Pancreas (tissue), 10 donors: Measurements from ENCODE around the gene IFNL1. TPM values are rescaled to one million over a fixed set of nuclear protein-coding genes. Genes with fewer than 3 reads are reported as not detected.

Experiments
- ATAC-seq, 4 donors: fragments of 200-7000 bp; cut with Tn5 transposase; one replicate each; pipeline versions ENCODE4 v1.8.0 to v1.9.1; 2020; ENCODE audit warnings: mild to moderate bottlenecking in 4 of 4, moderate library complexity in 4 of 4
- DNase-seq, 6 donors: peaks; one replicate each; pipeline ENCODE4 v3.0.0-alpha.2; 2020
- FAIRE-seq: peaks from 2 replicates; lab custom pipeline; 2012; peaks lifted over from hg19 to GRCh38; lab: Jason Lieb, UNC
- H3K27ac ChIP-seq, 4 donors: fragments of 200-600 bp; sonication (generic); 1 replicate in 3 of 4; 2 replicates in 1 of 4; pipeline versions ENCODE4 v1.5.0 to v1.8.0; 2020
- H3K27me3 ChIP-seq, 4 donors: fragments of 200-600 bp; one replicate each; pipeline ENCODE4 v1.8.0; 2021
- H3K36me3 ChIP-seq, 3 donors: fragments of 200-600 bp; sonication (generic) in 1 of 3; one replicate each; pipeline versions ENCODE4 v1.5.0 to v1.8.0; 2020 to 2021
- H3K4me1 ChIP-seq, 3 donors: fragments of 200-600 bp; one replicate each; pipeline ENCODE4 v1.8.0; 2021
- H3K4me3 ChIP-seq, 4 donors: fragments of 200-600 bp; sonication (generic) in 2 of 4; one replicate each; pipeline versions ENCODE4 v1.5.0 to v1.8.0; 2020 to 2021
- H3K9me3 ChIP-seq, 4 donors: fragments of 200-600 bp; one replicate each; pipeline ENCODE4 v1.8.0; 2021
- CTCF ChIP-seq, 4 donors: fragments of 200-600 bp; sonication (generic) in 3 of 4; IDR thresholded peaks; one replicate each; pipeline versions ENCODE4 v1.5.0 to v1.8.0; 2021; ENCODE audit warnings: antibody characterized with exemption in 4 of 4
- WGBS, 2 donors: extraction: QIAGEN DNeasy Blood & Tissue Kit; methylation state at CpG; one replicate each; pipeline ENCODE4 v1.1.7; 2013; 5-methylcytosine and 5-hydroxymethylcytosine counted together
- intact Hi-C, 3 donors: fragments of 100-400 bp; cut with DNase I; formaldehyde crosslinking; loops; one replicate each; pipeline versions ENCODE4 v1.11.1 to v1.14.2; 2022
- polyA plus RNA-seq, 2 donors: library from polyadenylated mRNA; stranded (reverse); fragments of 200-250 nt; gene quantifications; one replicate each; pipeline ENCODE4 v1.2.3, GENCODE V29; 2013
- total RNA-seq, 6 donors: library from RNA; stranded (reverse); fragmentation: NEBNext Ultra II Directional in 4 of 6; extraction: Animal tissue kit (Norgen Biotek cat#: 25700) in 4 of 6; gene quantifications; one replicate each; pipeline versions ENCODE4 v1.2.1 to v1.2.4, GENCODE V29; 2021 to 2023
- donor health status: healthy with polysubstance abuse.
- donor health status: DM: no; HTN: no; CAD: no; lungs with moderate emphysema.
- donor health status: DM: no; HTN: no; CAD: no.
- donor health status: control.
- donor health status: control.
- donor health status: Bipolar disorder and iron deficiency.
- donor health status: DM: yes; HTN: yes; CAD: no.
- donor health status: DM: no; HTN: no; CAD: no.
- donor health status: DM: no; HTN: no; CAD: no.
- donor health status: DM: yes; HTN: yes; CAD: no.

IFNL1 gene
- total and polyA plus RNA-seq, 8 donors, result not detected

DNA sequence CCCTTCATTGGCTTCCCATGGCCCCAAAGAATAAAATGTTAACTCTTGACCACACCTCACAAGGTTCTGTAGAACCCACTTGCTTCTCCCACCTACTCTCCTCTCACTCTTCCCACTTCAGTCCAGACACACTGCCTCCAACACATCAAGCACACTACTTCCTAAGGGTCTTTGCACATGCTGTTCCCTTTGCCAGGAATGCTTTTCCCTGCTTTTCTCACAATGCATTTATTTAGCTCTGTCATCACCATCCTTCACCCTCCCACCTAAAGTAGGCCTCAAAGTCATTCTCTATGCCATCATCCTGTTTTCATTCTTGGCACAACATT, 7.9 kb downstream of the IFNL1 start:
- no peak for TF ChIP-seq CTCF (IDR thresholded peaks at IDR 0.05)
- no peaks in the 10 kb centered on the region for H3K27me3 ChIP-seq
- no peak overlapping the region for H3K4me3 ChIP-seq
- H3K9me3 ChIP-seq, result no peaks in the 10 kb centered on the region
- ATAC-seq, result no peak
- H3K4me1 ChIP-seq, result no peaks in the 10 kb centered on the region
- H3K36me3 ChIP-seq, result no peaks in the 10 kb centered on the region
- intact Hi-C loops, result no loop called here
- H3K27ac ChIP-seq, result no peak overlapping the region
- FAIRE-seq, result no peak
- no peak for DNase-seq

- no peak overlapping the region for H3K4me3 ChIP-seq
- no peaks in the 10 kb centered on the region for H3K4me1 ChIP-seq
- no peaks in the 10 kb centered on the region for H3K9me3 ChIP-seq
- FAIRE-seq (no peak), ATAC-seq (no peak), DNase-seq (no peak)
- 53 to 56% methylated on average over 6 of the region's 6 CpGs for WGBS, 2 donors
- H3K36me3 ChIP-seq, result no peaks in the 10 kb centered on the region
- no peak overlapping the region for H3K27ac ChIP-seq
- intact Hi-C loops, result no loop called here
- no peaks in the 10 kb centered on the region for H3K27me3 ChIP-seq
- TF ChIP-seq CTCF (IDR thresholded peaks at IDR 0.05), result no peak
Observed at GRCh38 chr19:39304701-39305571, 8.7 kb downstream of the IFNL1 start.

DNA sequence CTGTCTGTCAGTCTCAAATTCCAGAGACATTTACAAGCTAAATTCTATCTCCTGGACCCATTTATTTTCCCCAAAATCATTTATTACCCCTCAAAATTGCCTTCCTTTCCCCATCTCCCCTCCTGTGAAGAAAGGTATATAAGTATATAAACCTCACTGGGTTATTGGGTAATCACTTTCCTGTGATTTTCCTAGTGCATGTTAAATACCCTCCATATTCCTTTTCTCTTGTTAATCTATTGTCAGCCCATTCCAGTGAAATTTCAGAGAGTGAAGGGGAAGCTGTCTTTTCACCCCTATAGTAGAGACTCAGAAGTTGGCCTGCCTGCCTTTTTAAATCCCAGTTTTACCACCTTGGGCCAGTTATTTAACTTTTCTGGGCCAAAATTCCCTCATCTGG, 9.9 kb downstream of the IFNL1 start:
- Histone ChIP-seq H3K36me3 (no peaks in the 10 kb centered on the region), H3K4me3 (no peak overlapping the region), H3K27me3 (no peaks in the 10 kb centered on the region), H3K27ac (no peak overlapping the region), H3K9me3 (no peaks in the 10 kb centered on the region), H3K4me1 (no peaks in the 10 kb centered on the region)
- ATAC-seq (no peak), DNase-seq (no peak), FAIRE-seq (no peak)
- no peak for TF ChIP-seq CTCF (IDR thresholded peaks at IDR 0.05)
- intact Hi-C loops, result no loop called here

- no peaks in the 10 kb centered on the region for H3K9me3 ChIP-seq
- WGBS, 2 donors, result 59 to 68% methylated on average over 62 to 71 of the region's 71 CpGs
- no peak for TF ChIP-seq CTCF (IDR thresholded peaks at IDR 0.05)
- H3K36me3 ChIP-seq, result no peaks in the 10 kb centered on the region
- peak in 2 of 4 donors; percentile 48 to 51 for ATAC-seq
- intact Hi-C loops, result no loop called here
- H3K4me1 ChIP-seq, result no peaks in the 10 kb centered on the region
- H3K4me3 ChIP-seq, result peak overlapping the region in 2 of 4 donors; percentile 0 to 7
- no peak for FAIRE-seq
- no peak overlapping the region for H3K27ac ChIP-seq
- peak in 1 of 6 donors; percentile 34 for DNase-seq
- no peaks in the 10 kb centered on the region for H3K27me3 ChIP-seq
Observed at GRCh38 chr19:39307046-39307821, 11.0 kb downstream of the IFNL1 start.
